ENCODE results near the gene TRIM61.

DNA sequence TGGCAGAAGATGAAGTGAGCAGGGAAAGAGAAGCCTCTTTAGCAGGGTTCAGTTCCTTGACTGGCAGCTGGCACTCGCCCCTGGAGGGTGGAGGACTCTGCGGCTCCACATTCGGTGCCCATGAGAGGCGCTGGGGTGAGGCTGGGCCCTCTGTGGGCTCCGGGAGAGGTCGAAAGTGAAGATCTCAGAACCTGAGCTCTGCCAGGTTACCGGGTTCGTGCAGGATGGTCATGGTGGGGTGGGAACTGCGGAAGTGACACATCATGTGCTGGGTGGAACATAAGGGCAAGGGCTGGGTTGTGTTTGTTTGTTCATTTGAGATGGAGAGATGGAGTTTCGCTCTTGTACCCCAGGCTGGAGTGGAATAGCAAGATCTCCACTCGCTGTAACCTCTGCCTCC, 44.2 kb downstream of the TRIM61 start:
- TF ChIP-seq, protein P1, sequence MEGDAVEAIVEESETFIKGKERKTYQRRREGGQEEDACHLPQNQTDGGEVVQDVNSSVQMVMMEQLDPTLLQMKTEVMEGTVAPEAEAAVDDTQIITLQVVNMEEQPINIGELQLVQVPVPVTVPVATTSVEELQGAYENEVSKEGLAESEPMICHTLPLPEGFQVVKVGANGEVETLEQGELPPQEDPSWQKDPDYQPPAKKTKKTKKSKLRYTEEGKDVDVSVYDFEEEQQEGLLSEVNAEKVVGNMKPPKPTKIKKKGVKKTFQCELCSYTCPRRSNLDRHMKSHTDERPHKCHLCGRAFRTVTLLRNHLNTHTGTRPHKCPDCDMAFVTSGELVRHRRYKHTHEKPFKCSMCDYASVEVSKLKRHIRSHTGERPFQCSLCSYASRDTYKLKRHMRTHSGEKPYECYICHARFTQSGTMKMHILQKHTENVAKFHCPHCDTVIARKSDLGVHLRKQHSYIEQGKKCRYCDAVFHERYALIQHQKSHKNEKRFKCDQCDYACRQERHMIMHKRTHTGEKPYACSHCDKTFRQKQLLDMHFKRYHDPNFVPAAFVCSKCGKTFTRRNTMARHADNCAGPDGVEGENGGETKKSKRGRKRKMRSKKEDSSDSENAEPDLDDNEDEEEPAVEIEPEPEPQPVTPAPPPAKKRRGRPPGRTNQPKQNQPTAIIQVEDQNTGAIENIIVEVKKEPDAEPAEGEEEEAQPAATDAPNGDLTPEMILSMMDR (conservative IDR thresholded peaks at IDR 0.05 in 1 of 2, IDR thresholded peaks at IDR 0.05 in 1 of 2; ENCODE audit: low read depth in 1 of 2, low read length in 2 of 2): no peak
- TF ChIP-seq EZH2 (IDR thresholded peaks at IDR 0.05; ENCODE audit: low read length, missing control alignments): no peak
